HG03097 (cell line): ENCODE measurements around the gene SLC8A1.
"Not testable (repeated sequence)": the region's sequence is repeated elsewhere in the genome, so short reads cannot be mapped to it uniquely, and the experiment has no call there.

Source experiments
- ATAC-seq: cut with Tn5 transposase; IDR thresholded peaks from one replicate; pipeline ENCODE4 v1.9.1; 2021; ENCODE audit not compliant: unreplicated experiment, low FRiP score

SLC8A1 gene

DNA sequence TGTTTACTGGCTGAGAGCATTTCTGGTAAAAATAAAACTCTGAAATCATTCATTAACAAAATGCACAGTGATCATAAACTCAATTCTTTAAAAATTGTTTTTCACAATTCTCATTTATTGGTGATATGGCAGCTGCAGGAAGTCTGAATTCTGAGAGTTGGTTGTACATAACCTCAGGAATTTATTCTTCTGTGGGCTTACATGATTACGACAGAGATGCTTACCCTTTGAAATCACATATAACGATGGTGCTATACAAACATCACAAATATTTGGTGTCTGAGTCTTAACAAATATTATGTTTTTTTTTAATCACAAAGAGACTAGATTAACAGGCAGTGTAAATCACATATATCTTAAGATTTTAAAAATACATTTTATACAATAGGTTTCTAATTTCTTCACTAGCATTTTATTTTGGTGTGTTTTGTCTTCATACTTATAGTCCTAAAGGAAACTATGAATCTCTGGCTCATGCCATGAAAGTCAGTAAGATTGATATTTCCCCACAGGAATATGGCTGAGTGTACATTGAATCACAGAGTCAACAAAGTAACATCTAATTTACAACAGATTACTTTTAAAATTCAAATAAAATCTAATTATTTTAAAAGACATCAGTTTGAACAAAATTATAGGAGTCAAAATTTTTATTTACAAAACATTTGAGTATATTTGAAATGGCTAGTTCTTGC, 354.1 kb downstream of the SLC8A1 start:
- ATAC-seq = no peak

DNA sequence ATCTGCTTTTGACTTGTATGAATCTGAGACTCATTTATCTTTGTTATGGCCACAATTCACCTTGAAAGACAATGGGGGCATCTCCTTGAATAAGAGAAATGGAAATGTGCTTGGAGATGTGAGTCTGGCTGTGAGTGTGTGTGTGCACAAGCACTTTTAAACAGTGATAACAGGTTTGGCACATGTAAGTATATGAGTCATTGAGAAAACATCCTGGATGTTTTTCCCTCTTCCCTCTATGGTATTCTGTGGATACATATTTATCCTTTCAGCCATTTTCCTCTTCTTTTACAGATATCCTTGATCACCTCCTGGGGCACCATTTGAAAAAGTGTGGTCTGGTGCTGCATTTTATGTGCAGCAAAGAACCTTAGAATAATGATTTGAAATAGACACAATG, 355.5 kb downstream of the SLC8A1 start:
- no peak for ATAC-seq

DNA sequence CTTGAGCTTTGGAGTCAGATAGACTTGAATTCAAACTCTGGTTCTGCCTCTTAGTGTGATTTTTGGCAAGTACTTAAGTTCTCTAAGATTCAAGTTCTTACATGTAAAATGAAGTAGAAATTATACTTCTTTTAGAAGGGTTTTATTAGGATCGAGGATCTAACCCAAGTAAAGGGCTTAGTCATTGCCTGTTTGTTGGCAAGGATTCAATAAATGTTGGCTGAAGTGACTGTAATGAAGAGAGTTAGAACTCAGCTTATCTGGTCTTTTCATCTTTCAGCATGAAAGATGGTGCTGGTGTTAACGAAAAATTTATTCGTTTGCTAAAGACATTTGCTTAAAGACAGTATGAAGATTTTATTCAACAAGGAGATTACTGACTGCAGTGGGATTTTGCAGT, 356.9 kb downstream of the SLC8A1 start:
- ATAC-seq = no peak

DNA sequence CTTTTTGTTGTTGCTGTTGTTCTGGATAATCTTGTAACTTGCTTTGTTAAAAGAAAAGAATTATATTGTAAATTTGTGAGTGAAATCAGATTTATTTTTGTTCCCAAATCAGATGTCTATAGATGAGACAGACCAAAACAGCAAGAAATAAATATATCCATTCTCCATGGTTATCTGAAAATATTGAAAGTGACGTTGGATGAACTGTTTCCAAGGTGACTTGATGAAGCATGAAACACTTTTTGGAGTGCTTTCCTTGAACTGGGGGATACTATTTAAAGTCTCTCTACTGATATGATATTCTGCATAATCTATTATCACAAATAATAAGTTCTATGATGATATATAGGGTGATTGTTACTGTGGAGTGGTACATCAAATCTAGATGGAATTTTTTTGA, 357.4 kb downstream of the SLC8A1 start:
- ATAC-seq = no peak

DNA sequence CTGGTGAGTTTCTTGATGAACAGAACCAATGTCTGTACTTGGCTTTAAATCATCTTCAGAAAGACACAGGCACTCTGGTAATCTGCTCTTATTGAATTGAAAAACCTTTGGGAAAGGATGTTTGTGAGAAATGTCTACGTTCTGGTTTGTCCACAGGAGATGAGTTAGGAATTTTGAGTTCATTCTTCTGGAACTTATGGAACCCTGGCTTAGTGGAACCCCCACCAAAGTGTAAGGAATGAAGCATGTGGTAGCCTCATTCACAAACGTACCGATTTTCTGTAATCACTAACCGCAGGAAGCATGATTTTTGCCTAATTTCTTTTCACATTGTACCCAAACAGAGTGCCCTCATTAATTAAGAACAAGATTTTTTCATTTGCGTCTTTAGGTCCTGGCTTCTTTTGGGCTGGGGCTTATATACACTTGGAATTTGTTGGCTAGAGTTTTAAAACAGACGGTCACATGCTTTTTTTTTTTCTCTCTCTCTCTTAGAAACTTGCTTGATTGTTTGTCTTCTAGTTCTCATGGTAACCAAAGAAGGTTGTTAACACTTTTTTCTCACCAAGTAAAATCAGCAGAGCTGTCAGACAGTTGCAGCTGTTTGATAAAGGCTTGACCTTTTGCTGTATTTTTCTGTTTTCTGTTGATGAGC, 358.7 kb downstream of the SLC8A1 start:
- ATAC-seq = no peak

DNA sequence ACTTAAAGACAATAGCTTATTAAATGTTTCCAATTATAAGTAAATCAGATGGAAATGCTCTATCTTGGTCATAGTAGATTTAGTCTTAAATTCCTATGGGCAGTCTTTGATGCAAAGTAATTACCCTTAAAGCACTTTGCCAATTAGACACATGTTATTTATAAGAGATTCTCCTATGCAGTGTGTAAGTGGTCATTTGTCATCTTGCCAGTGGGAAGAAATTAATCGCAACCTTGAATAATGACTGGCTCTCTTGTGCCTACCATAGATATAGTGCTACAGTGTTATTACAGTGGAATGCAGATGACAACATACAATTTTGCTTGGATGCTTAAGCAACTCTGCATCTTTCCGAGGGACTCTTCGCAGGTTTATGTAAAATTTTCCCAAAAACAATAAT, 361.8 kb downstream of the SLC8A1 start:
- ATAC-seq = no peak

DNA sequence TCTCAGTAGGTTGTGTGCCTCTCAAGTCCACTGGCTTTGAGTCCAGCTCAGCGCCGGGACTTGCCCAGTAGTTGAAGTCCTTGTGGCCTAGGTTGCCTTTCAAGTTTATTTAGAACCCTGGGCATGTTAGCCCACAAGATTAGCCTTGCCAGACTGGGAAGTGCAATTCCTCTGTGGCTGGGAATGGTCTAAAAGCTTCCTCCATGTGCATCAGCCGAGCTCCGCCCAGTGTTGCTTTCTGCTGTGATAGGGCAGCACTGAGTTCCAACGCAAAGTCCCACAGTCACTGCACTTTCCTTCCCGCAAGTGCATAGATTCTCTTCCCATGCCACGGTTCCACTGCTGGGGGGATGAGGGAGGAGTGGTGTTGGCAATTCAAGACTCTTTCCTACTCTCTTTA, 364.0 kb downstream of the SLC8A1 start:
- ATAC-seq = no peak

DNA sequence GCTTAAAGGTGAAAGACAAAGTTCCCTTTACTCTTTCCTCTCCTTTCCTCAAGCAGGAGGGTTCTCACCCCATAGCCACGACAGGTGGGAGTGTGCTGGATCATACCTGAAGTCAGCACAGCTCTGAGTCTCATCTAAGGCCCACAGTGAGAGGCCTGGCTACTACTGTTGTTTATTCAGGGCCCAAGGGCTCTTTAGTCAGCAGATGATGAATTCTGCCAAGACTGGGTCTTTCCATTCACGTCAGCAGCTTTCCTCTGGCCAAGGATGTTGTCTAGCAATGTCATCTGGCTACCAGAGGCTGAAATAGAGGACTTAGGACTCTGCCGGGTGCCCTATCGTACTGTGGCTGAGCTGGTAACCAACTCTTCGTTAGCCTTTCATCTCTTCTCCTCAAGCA, 364.5 kb downstream of the SLC8A1 start:
- ATAC-seq = no peak

DNA sequence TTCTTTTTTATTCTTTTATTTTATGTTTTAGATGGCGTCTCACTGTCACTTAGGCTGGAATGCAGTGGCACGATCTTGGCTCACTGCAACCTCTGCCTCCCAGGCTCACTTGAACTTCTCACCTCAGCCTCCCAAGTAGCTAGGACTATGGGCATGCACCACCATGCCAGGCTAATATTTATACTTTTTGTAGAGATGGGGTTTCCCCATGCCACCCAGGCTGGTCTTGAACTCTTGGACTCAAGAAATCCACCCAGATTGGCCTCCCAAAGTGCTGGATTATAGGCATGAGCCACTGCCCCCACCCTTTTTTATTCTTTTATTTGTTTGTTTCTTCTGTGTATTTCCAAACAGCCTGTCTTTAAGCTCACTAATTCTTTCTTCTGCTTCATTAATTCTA, 366.1 kb downstream of the SLC8A1 start:
- ATAC-seq = no peak

DNA sequence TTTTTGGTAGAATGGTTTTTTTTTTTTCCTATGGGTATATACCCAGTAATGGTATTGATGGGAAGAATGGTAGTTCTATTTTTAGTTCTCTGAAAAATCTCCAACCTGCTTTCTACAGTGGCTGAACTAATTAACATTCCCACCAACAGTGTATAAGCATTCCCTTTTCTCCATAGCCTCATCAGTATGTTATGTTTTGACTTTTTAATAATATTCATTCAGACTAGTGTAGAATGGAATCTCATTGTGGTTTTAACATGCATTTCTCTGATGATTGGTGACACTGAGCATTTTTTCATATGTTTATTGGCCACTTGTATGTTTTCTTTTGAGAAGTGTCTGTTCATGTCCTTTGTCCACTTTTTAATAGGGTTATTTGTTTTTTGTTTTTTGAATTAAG, 378.6 kb downstream of the SLC8A1 start:
- not testable (repeated sequence) for ATAC-seq

DNA sequence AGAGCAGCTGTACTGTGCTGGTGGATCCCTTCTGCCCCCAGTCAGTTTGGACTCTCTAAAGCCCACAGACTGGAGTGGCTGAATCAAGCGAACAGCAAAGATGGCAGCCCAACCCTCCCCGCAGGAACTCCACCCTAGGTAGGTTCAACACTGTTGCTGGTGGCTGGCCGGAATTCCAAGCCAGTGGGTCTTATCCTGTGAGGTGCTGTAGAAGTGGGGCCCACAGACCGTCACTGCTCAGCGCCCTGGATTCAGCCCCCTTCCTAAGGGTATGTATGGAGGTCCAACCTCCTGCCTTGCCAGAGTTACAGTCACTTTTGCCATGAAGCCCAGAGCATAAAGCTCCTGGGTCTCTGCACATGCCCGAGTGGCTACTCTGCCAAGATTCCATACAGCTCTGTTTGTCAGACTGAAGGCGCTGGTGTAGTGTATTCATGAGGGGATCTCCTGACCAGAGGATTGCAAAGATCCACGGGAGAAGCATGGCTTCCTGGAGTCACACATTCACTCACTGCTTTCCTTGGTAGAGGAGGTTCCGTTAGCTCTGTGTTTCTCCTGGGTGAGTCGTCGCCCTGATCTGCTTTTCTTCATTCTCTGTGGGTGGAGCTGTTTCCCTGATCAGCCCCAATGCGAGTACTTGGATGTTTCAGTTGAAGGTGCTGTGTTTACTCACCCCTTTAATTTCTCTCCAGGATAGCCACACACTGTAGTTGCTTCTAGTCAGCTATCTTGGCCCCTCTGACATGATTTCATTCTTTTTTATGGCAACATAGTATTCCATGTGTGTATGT, 379.3 kb downstream of the SLC8A1 start:
- ATAC-seq = no peak

DNA sequence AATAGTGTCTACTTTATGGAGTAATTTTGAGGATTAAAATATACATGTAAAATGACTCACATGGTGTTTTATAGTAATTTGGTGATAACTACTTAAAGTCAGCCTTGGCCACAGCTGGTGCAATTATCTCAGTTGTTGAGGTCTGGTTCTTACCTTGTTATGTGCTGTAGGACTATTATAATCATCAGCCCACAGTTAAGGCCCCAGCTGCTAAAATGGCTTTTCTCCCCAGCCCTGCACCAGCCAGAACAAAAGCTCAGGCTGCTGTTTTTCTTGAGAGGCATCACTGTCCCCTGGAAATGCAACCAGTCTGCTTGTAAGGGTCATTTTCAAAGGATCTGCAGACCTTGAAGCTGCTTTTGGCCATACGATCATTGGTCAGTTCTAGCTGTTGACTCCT, 389.5 kb downstream of the SLC8A1 start:
- no peak for ATAC-seq

DNA sequence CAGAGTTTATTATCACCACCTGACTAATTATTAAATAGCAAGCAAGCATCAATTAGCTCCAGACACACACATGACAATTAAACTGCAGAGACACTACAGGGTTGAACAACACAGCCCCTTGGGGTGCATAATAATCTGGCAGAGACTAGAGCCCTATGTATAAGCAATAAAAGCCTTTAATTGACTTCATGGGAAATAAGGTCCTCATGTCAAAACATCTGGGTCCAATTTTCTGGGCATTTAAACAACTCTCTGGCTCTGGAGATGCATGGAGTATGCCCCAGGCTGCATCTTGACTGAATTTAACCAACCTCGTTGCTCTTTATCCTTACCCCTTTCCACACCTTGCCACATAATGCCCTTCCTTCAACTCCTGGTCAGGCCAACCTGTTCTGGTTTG, 402.1 kb downstream of the SLC8A1 start:
- no peak for ATAC-seq

DNA sequence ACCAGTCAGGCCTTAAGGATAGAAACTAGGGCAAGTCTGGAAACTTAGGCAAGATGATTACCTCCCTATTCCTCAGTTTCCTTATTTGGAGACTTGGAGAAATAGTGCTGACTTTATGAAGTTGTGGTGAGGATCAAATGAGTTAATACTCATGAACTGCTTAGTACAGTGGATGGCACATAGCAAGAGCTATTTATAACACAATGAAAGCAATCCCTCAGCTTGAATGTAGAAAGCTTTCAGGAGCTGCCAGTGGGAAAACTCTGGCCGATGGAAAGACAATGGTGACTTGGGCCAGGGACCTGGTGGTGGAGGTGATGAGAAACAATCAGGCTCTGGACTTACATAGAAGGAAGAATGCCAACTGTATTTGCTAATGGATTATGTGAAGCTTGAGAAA, 403.4 kb downstream of the SLC8A1 start:
- ATAC-seq = no peak

DNA sequence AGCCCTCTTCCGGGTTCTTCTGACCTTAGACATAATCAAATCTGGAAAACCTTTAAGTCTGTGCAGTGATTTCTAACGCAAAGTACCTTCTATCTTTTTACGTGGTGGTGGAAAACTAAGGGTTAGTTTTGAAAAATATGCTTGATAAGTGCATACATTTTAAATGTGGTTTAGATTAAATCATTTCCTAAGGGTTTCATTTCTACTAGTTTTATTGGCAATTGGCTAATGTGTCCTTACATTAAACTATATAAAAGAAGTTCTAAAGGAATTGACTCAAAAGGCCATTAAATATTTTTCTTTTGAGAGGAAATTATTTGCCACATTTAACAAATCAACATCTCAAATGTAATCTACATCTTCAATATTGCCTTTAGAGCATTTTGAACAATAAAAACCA, 404.5 kb downstream of the SLC8A1 start:
- no peak for ATAC-seq
